ENCODE results near the gene TUB.

The TUB gene

GRCh38 chr11:8075119-8075726 is 5.8 kb upstream of the TUB start:
- Histone ChIP-seq H2AFZ (no peak overlapping the region), H3K4me2 (ENCODE audit: low read length) (no peak overlapping the region), H3K9me3 (ENCODE audit: control insufficient read depth, low read length) (no peaks in the 10 kb centered on the region), H3K36me3 (ENCODE audit: control insufficient read depth, insufficient read depth, low read length) (no peaks in the 10 kb centered on the region), H3K27me3 (ENCODE audit: control insufficient read depth, insufficient read depth, low read length) (no peaks in the 10 kb centered on the region), H3K4me3 (ENCODE audit: low read depth, low read length) (no peak overlapping the region), H3K79me2 (no peaks in the 10 kb centered on the region), H3K27ac (no peak overlapping the region), H3K9ac (no peak overlapping the region), H3K4me1 (peaks cover 2% of the 10 kb centered on the region)
- no peak for TF ChIP-seq CTCF (IDR thresholded peaks at IDR 0.05)

GRCh38 chr11:8079111-8079675 is 1.8 kb upstream of the TUB start:
- no peaks in the 10 kb centered on the region for H3K27me3 ChIP-seq (ENCODE audit: control insufficient read depth, insufficient read depth, low read length)
- H3K36me3 ChIP-seq (ENCODE audit: control insufficient read depth, insufficient read depth, low read length): no peaks in the 10 kb centered on the region
- peaks cover 8% of the 10 kb centered on the region for H3K79me2 ChIP-seq
- H3K27ac ChIP-seq: no peak overlapping the region
- no peak overlapping the region for H3K9ac ChIP-seq
- peaks cover 3% of the 10 kb centered on the region for H3K4me1 ChIP-seq
- H3K4me3 ChIP-seq (ENCODE audit: low read depth, low read length): no peak overlapping the region
- no peaks in the 10 kb centered on the region for H3K9me3 ChIP-seq (ENCODE audit: control insufficient read depth, low read length)
- TF ChIP-seq CTCF (IDR thresholded peaks at IDR 0.05): no peak
- no peak overlapping the region for H3K4me2 ChIP-seq (ENCODE audit: low read length)
- no peak overlapping the region for H2AFZ ChIP-seq

DNA sequence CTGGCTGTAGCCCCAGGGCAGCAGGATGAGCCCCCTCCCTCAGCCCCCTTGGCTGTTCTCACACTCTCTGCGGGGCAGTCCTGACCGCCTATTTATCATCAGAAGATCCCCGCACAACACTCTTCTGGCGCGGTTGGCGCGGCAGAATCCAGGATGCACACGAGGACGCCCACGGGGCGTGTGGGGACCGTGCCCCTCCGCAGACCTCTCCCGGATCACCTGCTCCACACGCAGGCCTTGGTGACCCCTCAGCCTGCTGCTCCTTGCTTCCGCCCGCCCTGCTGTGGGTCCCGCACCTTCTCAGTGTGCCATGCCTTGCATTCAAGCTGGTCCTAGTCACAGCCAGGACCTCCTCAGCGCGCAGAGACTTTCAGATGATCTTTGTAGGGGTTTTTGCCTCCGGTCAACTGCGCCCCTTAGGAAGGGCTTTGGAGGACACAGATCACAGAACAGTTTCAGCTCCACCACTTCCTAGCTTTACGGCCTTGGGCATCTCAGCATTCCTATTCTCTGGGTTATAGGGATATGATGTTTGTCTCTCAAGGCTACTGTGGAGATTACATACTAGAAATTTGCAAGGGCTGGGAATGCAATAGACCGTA is 841 bp upstream of the TUB start:
- H3K27ac ChIP-seq: no peak overlapping the region
- no peaks in the 10 kb centered on the region for H3K27me3 ChIP-seq (ENCODE audit: control insufficient read depth, insufficient read depth, low read length)
- no peaks in the 10 kb centered on the region for H3K9me3 ChIP-seq (ENCODE audit: control insufficient read depth, low read length)
- no peak overlapping the region for H3K4me3 ChIP-seq (ENCODE audit: low read depth, low read length)
- no peak overlapping the region for H3K9ac ChIP-seq
- H3K79me2 ChIP-seq: peaks cover 8% of the 10 kb centered on the region
- peak overlapping the region; percentile 55 for H3K4me2 ChIP-seq (ENCODE audit: low read length)
- H2AFZ ChIP-seq: peak overlapping the region; percentile 68
- no peak for TF ChIP-seq CTCF (IDR thresholded peaks at IDR 0.05)
- no peaks in the 10 kb centered on the region for H3K36me3 ChIP-seq (ENCODE audit: control insufficient read depth, insufficient read depth, low read length)
- peaks cover 3% of the 10 kb centered on the region for H3K4me1 ChIP-seq

GRCh38 chr11:8081591-8082250 is 710 bp downstream of the TUB start:
- Histone ChIP-seq H3K4me1 (peaks cover 3% of the 10 kb centered on the region), H3K4me2 (ENCODE audit: low read length) (peak overlapping the region; percentile 68), H3K27me3 (ENCODE audit: control insufficient read depth, insufficient read depth, low read length) (no peaks in the 10 kb centered on the region), H3K9ac (no peak overlapping the region), H3K27ac (no peak overlapping the region), H3K9me3 (ENCODE audit: control insufficient read depth, low read length) (no peaks in the 10 kb centered on the region), H2AFZ (peak overlapping the region; percentile 58), H3K36me3 (ENCODE audit: control insufficient read depth, insufficient read depth, low read length) (no peaks in the 10 kb centered on the region), H3K4me3 (ENCODE audit: low read depth, low read length) (peak overlapping the region; percentile 34), H3K79me2 (peaks cover 10% of the 10 kb centered on the region)
- TF ChIP-seq CTCF (IDR thresholded peaks at IDR 0.05): no peak

Data from parathyroid adenoma (tissue), 2 donors.